ENCODE results near the gene NLGN3. TPM values are rescaled to one million over a fixed set of nuclear protein-coding genes. Genes with fewer than 3 reads are reported as not detected.

Gene NLGN3
- total and polyA plus RNA-seq, 2 donors (not counting 1 experiment from before 2014, with no cell fraction given): 0.81 to 1.3 TPM

GRCh38 chrX:71181558-71181909 lies 36.9 kb downstream of the NLGN3 start:
- Histone ChIP-seq H3K4me3 (ENCODE audit: control extremely low read depth in 1 of 5, extremely low read depth in 1 of 5, insufficient read depth in 1 of 5, low read depth in 2 of 5, low read length in 4 of 5) (peak overlapping the region; percentile 60 to 77 (median 66)), H2AFZ (ENCODE audit: insufficient read depth, low read depth, low read length, poor library complexity, severe bottlenecking) (peak overlapping the region; percentile 87), H4K20me1 (ENCODE audit: control insufficient read depth, insufficient read depth, low read length, poor library complexity, severe bottlenecking) (no peaks in the 10 kb centered on the region), H3K36me3 (replicated peaks in 1 of 2; ENCODE audit: control extremely low read depth in 1 of 2, control insufficient read depth in 1 of 2, extremely low read depth in 1 of 2, insufficient read depth in 2 of 2, low read length in 1 of 2) (peaks cover 0 to 5% of the 10 kb centered on the region in 2 experiments), H3K4me1 (ENCODE audit: control insufficient read depth in 2 of 2, insufficient read depth in 2 of 2, low read length in 2 of 2) (peaks cover 5 to 15% of the 10 kb centered on the region in 2 donors), H3K27ac (ENCODE audit: low read length in 2 of 2) (peak overlapping the region; percentile 87 to 92), H3K27me3 (replicated peaks in 1 of 4; ENCODE audit: control extremely low read depth in 1 of 4, control insufficient read depth in 3 of 4, insufficient read depth in 4 of 4, low read length in 3 of 4) (no peaks in the 10 kb centered on the region), H3K9me3 (ENCODE audit: control extremely low read depth in 1 of 3, control insufficient read depth in 2 of 3, insufficient read depth in 1 of 3, low read length in 2 of 3) (no peaks in the 10 kb centered on the region), H3K9ac (ENCODE audit: low read length) (peak overlapping the region; percentile 84), H3K4me2 (replicated peaks; ENCODE audit: low read depth, low read length, poor library complexity, severe bottlenecking) (peak overlapping the region; percentile 80), H3K79me2 (ENCODE audit: control insufficient read depth, insufficient read depth, low read length) (no peaks in the 10 kb centered on the region)
- DNase-seq (no peak), ATAC-seq (ENCODE audit: low read depth) (peak; percentile 39)
- Mint-ChIP-seq H3K4me3 (peak overlapping the region; percentile 98), H3K27me3 (no peaks in the 10 kb centered on the region), H3K27ac (peak overlapping the region; percentile 99), H3K4me1 (peaks cover 13% of the 10 kb centered on the region), H3K9me3 (ENCODE audit: insufficient read depth) (no peaks in the 10 kb centered on the region)
- POLR2A ChIA-PET: interaction anchor here (1.0 to 2.3 kb wide), 8 partner anchors 15 to 185 kb away, joined by 3 to 23 read pairs (median 10); partner anchors contain the start of genes IL2RG, MED12, NONO and SNX12
- CTCF ChIA-PET: interaction anchor here (0.7 to 5.1 kb wide), 8 partner anchors 16 to 412 kb away, joined by 3 to 39 read pairs (median 4); partner anchors contain the start of genes NONO and SNX12
- TF ChIP-seq EZH2 (IDR thresholded peaks at IDR 0.05; ENCODE audit: borderline replicate concordance, insufficient read depth, low read depth, low read length, poor library complexity, severe bottlenecking): no peak
- TF ChIP-seq CTCF (IDR thresholded peaks at IDR 0.05): no peak
- intact Hi-C loops (cut with micrococcal nuclease): loop anchor here (5.0 kb wide), 1 partner anchor 69 kb away; the partner anchor contains the start of gene IL2RG
- 0% methylated on average over 5 of the region's 10 CpGs for WGBS (ENCODE audit: insufficient coverage)
